HUES48 (cell line): ENCODE measurements around the gene ALG13.
"Not testable (repeated sequence)": the region's sequence is repeated elsewhere in the genome, so short reads cannot be mapped to it uniquely, and the experiment has no call there.

Experiments used
- H3K27ac ChIP-seq: one replicate; pipeline ENCODE4 v1.7.0; 2013; ENCODE audit warnings: low read depth, low read length, inconsistent platforms
- H3K27me3 ChIP-seq: 2 replicates; pipeline ENCODE4 v1.6.1; 2013; ENCODE audit warnings: mild to moderate bottlenecking, low read length; ENCODE audit not compliant: control insufficient read depth, insufficient read depth
- H3K36me3 ChIP-seq: 2 replicates; pipeline ENCODE4 v1.6.1; 2013; ENCODE audit warnings: low read length; ENCODE audit not compliant: control insufficient read depth, insufficient read depth
- H3K4me1 ChIP-seq: 2 replicates; pipeline ENCODE4 v1.6.1; 2013; ENCODE audit warnings: mild to moderate bottlenecking, low read length; ENCODE audit not compliant: control insufficient read depth, insufficient read depth
- H3K4me3 ChIP-seq: 2 replicates; pipeline ENCODE4 v1.5.1; 2013; ENCODE audit warnings: mild to moderate bottlenecking, low read depth, low read length
- H3K9ac ChIP-seq: 2 replicates; pipeline ENCODE4 v1.6.1; 2013; ENCODE audit warnings: mild to moderate bottlenecking, low read depth, low read length, moderate library complexity
- H3K9me3 ChIP-seq: 2 replicates; pipeline ENCODE4 v1.6.1; 2013; ENCODE audit warnings: low read length; ENCODE audit not compliant: control insufficient read depth, insufficient read depth

The ALG13 gene

DNA sequence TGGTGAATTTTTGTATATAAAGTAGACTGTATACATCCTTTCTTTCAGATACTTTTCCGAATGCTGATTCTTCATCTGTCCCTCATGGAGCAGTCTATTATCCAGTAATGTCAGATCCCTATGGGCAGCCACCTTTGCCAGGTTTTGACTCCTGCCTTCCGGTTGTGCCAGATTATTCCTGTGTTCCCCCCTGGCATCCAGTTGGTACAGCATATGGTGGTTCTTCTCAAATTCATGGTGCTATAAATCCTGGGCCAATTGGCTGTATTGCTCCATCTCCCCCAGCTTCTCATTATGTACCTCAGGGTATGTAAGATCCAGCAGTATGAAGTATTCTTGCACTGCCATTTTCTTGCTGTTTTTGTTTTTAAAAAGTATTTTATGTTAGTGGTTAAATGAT lies 78.7 kb downstream of the ALG13 start:
- H3K9ac ChIP-seq, result no peak overlapping the region
- no peaks in the 10 kb centered on the region; the same call in 1 of the 2 replicates for H3K27me3 ChIP-seq
- no peak overlapping the region for H3K4me3 ChIP-seq

DNA sequence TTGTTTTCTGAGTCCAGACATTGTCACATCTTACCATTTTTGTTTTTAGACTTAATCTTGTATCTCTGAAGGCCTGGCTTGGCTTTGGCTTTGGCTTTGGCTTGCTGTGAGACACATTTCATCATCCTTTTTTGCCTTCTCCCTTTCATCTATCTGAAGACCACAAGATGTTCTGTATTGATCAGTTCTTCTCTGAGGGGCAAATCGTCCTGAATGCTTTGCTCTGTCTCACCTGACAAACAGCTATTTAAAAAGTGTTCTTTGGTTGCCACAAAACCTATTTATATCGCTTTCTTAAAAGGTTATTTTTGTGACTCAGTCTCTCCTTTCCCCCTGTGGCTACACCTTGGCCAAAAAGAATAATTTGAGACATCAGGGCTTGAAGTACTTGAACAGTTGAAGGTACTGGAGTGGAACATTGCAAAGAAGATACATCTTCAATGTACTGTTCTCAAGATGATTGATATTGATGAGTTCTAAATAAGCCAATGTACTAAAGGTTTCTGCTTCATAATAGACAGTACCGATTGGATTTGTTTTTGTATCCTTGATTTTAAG lies 80.7 kb downstream of the ALG13 start:
- H3K9me3 ChIP-seq, result no peaks in the 10 kb centered on the region
- H3K4me1 ChIP-seq, result no peaks in the 10 kb centered on the region
- no peaks in the 10 kb centered on the region; the same call in 1 of the 2 replicates for H3K27me3 ChIP-seq
- no peak overlapping the region for H3K4me3 ChIP-seq
- no peak overlapping the region for H3K27ac ChIP-seq
- H3K36me3 ChIP-seq, result peaks cover 45% of the 10 kb centered on the region
- no peak overlapping the region for H3K9ac ChIP-seq

More for the DNA sequence above, 78.7 kb downstream of the ALG13 start:
- no peaks in the 10 kb centered on the region for H3K9me3 ChIP-seq
- H3K4me1 ChIP-seq, result no peaks in the 10 kb centered on the region
- H3K36me3 ChIP-seq, result peaks cover 29% of the 10 kb centered on the region
- no peak overlapping the region for H3K27ac ChIP-seq

DNA sequence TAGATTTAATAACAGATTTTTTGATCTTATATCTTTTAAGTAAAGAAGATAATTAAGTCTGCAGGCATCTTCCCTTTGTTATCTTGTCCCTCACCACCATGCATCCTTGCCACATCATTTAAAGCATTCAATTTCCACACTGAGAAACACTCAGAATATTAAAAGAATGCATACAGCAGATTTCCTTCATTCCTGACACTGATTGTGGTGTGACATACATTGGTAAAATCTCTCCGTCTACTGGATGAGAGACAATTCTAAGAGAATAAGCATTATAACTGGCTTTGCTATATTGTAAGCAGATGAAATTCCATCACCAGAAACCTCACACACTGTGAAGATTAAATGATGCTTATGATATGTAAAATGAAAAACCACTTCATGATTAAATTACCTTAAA lies 97.6 kb downstream of the ALG13 start:
- no peak overlapping the region for H3K9ac ChIP-seq
- no peaks in the 10 kb centered on the region for H3K9me3 ChIP-seq
- H3K27ac ChIP-seq, result no peak overlapping the region
- peaks cover 5% of the 10 kb centered on the region; the same call in 1 of the 2 replicates for H3K27me3 ChIP-seq
- H3K36me3 ChIP-seq, result no peaks in the 10 kb centered on the region
- H3K4me1 ChIP-seq, result no peaks in the 10 kb centered on the region
- no peak overlapping the region for H3K4me3 ChIP-seq

DNA sequence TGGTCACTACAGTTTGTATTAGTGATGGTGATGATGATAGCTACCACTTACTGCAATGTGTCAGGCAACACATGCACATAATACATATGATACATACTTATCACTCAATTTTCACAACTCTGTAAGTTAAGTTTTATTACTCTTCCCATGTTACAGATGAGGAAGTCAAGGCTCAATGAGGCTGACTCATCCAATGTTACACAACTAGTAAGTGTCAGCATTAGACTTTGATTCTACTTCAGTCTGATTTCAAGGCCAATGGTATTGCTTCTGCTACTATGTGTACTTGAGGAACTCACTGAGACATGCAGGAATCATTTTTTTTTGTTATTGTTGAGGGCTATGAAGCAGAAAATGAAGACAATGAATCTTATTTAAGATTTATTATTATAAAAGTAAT lies 98.6 kb downstream of the ALG13 start:
- H3K9ac ChIP-seq, result no peak overlapping the region
- no peaks in the 10 kb centered on the region for H3K36me3 ChIP-seq
- H3K9me3 ChIP-seq, result 0 out of 2 replicates have a peak, but pooled peaks cover 3% of the 10 kb centered on the region
- H3K4me3 ChIP-seq, result no peak overlapping the region
- peaks cover 5% of the 10 kb centered on the region; the same call in 1 of the 2 replicates for H3K27me3 ChIP-seq
- no peaks in the 10 kb centered on the region for H3K4me1 ChIP-seq
- no peak overlapping the region for H3K27ac ChIP-seq

DNA sequence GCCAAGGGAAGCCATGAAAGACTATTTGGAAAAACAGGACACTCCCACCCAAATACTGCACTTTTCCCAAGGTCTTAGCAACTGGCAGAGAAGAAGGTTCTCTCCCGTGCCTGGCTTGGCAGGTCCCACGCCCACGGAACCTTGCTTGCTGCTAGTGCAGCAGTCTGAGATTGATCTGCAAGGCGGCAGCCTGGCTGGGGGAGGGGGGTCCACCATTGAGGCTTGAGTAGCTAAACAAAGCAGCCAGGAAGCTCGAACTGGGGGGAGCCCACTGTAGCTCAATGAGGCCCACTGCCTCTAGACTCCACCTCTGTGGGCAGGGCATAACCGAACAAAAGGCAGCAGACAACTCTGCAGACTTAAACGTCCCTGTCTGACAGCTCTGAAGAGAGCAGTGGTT lies 103.7 kb downstream of the ALG13 start:
- Histone ChIP-seq H3K9ac (no peak overlapping the region), H3K4me1 (no peaks in the 10 kb centered on the region), H3K9me3 (0 out of 2 replicates have a peak, but pooled peaks cover 6% of the 10 kb centered on the region), H3K27me3 (no peaks in the 10 kb centered on the region), H3K4me3 (no peak overlapping the region), H3K27ac (no peak overlapping the region), H3K36me3 (no peaks in the 10 kb centered on the region)

DNA sequence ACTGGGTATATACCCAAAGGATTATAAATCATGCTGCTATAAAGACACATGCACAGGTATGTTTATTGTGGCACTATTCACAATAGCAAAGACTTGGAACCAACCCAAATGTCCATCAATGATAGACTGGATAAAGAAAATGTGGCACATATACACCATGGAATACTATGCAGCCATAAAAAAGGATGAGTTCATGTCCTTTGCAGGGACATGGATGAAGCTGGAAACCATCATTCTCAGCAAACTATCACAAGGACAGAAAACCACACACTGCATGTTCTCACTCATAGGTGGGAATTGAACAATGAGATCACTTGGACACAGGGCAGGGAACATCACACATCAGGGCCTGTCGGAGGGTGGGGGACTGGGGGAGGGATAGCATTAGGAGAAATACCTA lies 109.1 kb downstream of the ALG13 start:
- not testable (repeated sequence) for H3K27me3 ChIP-seq

More for the DNA sequence above, 109.1 kb downstream of the ALG13 start:
- H3K27ac ChIP-seq, H3K4me1 ChIP-seq, H3K9ac ChIP-seq, H3K9me3 ChIP-seq, H3K36me3 ChIP-seq, H3K4me3 ChIP-seq: not testable (repeated sequence)
